TTC549 (cell line): ENCODE measurements around the gene TNFSF8.

Source experiments
- FAIRE-seq: peaks from 2 replicates; lab custom pipeline; 2012; peaks lifted over from hg19 to GRCh38; lab: Jason Lieb, UNC

Gene TNFSF8

DNA sequence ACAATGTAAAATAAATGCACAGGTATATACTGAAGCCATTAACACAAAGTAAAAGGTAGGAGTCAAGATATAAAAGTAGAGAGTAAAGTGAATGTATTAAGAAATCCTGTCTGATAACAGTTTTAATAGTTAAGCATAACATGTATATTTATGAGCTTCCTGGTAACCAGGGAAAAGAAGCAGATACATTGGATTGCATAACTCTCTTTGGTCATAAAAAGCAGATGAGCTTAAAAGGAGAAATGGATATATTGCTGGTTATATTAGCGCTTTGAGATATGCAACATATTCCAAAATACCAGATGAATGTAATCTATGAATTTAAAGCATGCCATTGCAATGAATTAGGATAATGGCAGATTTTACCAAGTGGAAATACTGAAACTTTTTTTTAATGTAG is 6.2 kb upstream of the TNFSF8 start:
- FAIRE-seq = no peak

- FAIRE-seq = no peak
Measured at GRCh38 chr9:114935119-114935518, 4.7 kb upstream of the TNFSF8 start.

- no peak for FAIRE-seq
Measured at GRCh38 chr9:114932502-114932901, 2.1 kb upstream of the TNFSF8 start.

GRCh38 chr9:114931407-114931806 is 1.0 kb upstream of the TNFSF8 start:
- FAIRE-seq = no peak

- FAIRE-seq = no peak
Measured at GRCh38 chr9:114929201-114929600, 1.2 kb downstream of the TNFSF8 start.

DNA sequence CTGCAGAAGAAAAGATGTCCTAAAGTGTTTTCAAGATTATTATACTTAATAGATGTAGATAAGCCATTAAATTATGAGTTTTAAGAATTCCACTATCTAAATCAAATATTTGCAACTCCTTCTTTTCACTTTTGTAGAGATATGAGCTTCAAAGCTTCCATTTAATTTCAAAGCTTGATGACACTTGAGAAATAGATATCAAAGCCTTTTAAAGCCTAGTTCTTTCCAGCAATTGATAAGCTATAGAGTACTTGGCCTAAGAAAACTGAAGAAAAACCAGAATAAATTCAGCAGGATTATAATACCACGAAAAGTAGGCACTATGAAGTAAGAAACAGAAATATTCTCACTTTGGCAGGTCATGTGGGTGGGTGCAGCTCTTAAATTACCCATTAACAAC is 1.7 kb downstream of the TNFSF8 start:
- no peak for FAIRE-seq

DNA sequence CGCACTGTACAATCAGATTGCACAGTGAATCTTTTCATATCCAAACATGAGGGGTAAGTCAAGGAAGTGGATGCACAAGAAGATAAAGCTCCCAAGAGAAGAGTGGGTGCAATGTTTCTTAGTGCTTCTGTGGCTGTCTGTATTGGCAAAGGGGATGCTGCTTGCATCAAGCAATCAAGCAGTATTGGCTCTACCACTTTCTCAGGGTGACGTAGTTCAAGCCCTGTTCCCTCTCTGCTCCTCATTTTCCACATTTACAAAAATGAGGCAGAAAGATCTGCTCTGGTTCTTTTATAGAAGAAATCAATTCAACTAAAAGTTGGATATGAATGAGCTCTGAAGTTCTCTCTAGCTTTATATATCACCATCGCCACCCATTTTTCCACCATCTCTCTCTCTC is 2.3 kb downstream of the TNFSF8 start:
- FAIRE-seq = no peak

- FAIRE-seq = no peak
Measured at GRCh38 chr9:114925672-114926071, 4.7 kb downstream of the TNFSF8 start.

- FAIRE-seq = no peak
Measured at GRCh38 chr9:114925039-114925438, 5.4 kb downstream of the TNFSF8 start.

DNA sequence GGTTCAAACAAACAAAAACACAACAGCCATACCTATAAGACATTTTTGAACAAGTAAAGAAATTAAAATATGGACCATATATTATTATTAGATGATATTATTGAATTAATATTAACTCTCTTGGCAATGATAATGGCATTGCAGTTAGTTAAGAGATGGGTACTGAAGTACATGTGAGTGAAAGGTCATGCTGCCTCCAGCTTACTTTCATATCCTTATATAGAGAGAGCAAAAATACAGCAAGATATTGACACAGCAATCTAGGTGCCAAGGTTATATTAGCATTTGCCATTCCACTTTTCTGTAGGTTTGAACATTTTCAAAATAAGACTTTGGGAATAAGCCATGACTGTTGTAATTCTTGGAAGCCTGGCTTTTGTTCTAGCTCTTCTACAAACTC is 6.1 kb downstream of the TNFSF8 start:
- FAIRE-seq = no peak

GRCh38 chr9:114923918-114924317 is 6.5 kb downstream of the TNFSF8 start:
- FAIRE-seq = no peak

GRCh38 chr9:114921171-114921570 is 9.2 kb downstream of the TNFSF8 start:
- no peak for FAIRE-seq

- no peak for FAIRE-seq
Measured at GRCh38 chr9:114919611-114920010, 10.8 kb downstream of the TNFSF8 start.

DNA sequence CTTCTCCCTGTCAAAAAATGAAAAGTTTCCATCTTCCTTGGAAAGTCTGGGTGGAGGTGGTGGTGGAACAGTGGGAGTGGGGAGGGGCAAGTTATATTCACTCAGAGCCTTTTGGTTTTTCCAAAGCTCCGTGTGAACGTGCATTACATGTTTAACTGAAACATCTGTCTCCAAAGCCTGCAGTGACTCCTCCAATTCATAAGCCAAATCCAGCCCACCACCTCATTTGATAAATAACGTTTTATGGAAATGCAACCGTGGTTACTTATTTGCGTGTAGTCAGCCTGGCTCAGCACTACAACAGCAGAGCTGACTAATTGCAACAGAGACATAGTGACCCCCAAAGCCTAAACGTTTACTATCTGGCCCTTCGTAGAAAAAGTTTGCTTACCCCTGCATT is 13.9 kb downstream of the TNFSF8 start:
- FAIRE-seq = no peak

- no peak for FAIRE-seq
Measured at GRCh38 chr9:114914139-114914538, 16.3 kb downstream of the TNFSF8 start.

GRCh38 chr9:114913656-114914055 is 16.7 kb downstream of the TNFSF8 start:
- no peak for FAIRE-seq

GRCh38 chr9:114913217-114913616 is 17.2 kb downstream of the TNFSF8 start:
- FAIRE-seq = no peak

DNA sequence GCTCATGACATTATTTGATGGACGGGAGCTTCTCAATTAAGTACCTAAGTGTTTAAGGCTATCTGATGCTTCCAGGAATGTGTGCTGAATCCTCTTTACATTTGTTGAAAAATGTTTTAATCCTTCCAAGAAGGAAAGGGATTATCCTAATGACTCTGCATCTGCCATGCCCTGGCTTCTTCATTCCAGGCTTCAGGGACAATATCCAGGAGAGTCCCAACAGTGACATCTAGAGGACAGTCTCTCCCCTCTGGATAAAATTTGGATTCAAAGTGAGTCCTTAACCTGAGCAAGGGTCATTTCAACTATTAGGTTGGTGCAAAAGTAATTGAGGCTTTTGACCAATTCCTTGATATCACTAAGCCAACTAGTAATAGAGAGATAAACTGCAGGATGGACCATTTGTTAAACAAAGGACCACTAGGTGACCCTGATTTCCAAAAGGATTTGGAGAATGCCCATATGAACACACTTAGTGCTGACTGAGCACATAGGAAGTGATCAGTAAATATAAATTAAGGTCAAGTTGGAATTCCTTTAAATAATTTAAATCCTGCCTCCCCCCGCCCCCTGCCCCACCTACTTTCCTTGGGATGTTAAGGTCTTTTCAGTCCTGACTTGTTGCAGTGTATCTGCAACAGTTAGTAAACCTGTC is 19.1 kb downstream of the TNFSF8 start:
- peak; percentile 34 for FAIRE-seq

DNA sequence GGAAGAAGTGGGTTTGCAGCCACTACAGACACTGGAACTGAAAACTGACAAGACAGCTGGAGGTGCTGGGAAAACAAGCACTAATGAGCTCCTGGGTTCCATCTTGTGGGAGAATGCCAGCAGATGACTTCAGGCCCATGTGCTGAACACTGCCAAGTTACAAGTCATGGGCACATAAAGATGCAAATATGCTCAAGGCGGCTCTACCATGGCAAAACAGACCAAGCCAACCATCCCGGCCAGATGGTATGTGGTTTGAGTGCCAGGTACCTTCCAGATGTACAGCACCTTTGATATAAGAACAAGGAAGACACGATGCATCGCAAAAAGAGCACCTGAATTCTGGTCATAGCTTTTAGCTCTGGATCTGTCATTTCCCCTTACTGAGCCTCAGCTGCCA is 19.9 kb downstream of the TNFSF8 start:
- no peak for FAIRE-seq

DNA sequence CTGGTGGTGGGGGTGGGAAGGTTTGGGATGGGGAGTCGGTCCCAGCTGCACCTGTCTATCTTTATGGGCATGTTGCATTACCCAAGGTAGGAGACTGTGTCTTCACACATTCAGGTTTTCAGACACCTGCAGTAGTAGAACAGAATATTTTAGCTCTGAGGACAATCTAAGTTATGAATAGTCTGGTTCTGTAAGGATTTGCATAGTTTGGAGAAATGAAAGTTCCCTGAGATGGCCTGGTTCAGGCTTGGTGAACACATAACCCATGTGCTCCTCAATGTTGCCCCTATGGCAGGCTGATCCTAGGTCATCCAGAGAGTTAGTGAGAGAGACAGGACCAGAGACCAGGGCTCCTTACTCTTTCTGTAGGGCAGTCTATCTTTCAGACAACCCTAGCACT is 20.7 kb downstream of the TNFSF8 start:
- FAIRE-seq = no peak

GRCh38 chr9:114908805-114909448 is 21.5 kb downstream of the TNFSF8 start:
- no peak for FAIRE-seq

DNA sequence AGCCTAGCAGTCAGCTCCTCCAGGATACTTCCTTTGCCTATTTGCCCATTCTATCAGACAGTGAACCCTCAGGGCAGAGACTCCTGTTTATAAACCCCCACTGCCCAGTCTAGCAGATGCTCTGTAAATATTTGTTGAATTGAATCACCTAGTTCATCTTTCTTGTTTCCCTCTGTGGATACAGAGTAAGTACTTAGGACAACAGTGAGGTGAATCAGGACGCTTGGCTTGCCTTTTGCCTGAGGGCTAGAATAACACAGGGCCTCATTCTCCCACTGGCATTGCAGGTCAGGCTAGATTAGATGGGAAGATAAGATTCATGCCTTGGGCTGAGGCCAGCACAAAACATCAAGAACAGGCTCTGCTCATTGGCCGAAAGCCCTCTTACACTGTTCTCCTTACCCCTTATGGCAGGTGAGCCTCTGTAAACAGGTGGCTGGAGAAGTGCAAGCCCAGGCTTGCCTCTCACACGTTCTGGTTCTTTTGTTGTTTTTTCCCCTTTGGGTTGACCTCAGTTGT is 22.2 kb downstream of the TNFSF8 start:
- FAIRE-seq = no peak

DNA sequence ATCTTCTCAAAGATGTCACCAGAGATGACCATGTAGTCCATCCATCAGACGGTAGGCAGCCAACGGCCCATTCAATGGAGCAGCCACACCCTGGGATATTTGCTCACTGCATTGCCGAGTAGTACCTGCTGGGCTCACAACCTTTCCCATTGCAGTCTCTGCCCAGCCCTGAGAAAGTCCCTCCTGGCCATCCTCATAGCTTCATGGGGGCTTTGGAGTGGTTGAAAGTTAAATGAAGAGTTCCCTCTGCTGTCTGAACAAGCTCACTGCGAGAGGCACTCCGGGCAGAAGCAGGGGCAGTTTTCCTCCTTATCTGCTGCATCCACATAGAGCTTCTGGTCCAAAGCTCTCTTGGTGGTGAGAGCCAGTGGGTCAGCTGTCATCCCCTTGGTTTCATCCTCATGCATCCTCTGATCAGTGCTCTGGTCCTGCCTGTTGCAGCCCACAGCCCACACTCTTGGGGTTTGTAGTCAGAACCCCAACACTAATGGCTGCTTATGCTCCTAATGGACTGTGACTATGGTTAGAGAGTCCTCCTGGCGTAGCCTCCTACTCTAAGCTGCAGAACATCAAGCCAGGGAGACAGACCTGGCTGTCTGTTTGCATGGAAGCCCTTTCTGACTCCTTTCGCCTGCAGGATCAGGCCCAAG is 23.3 kb downstream of the TNFSF8 start:
- FAIRE-seq = no peak
